ENCODE results near the gene REL. TPM values are rescaled to one million over a fixed set of nuclear protein-coding genes. Genes with fewer than 3 reads are reported as not detected.

The REL gene
- 10 to 100 TPM; 10.2 to 30.0 TPM for total RNA-seq

- DNase-seq (ENCODE audit: low spot score): peak; percentile 90
- Histone ChIP-seq H3K4me3 (peak within 1 kb of the TSS; percentile 80 to 96), H3K36me3 (no peaks in the 10 kb centered on the region), H3K27ac (peak within 1 kb of the TSS; percentile 99 to 100), H3K27me3 (replicated peaks; ENCODE audit: insufficient read depth) (no peaks in the 10 kb centered on the region), H3K9me3 (no peaks in the 10 kb centered on the region), H3K4me1 (replicated peaks) (no peaks in the 10 kb centered on the region)
- intact Hi-C loops (cut with DNase I): no loop called here
- WGBS: under 1% methylated on average over 76 of the region's 90 CpGs
- TF ChIP-seq CTCF (IDR thresholded peaks at IDR 0.05) (peak in 1 of 4 experiments; percentile 9), POLR2A (IDR thresholded peaks at IDR 0.05) (peak; percentile 93), POLR2AphosphoS5 (IDR thresholded peaks at IDR 0.05) (peak; percentile 86)
These were observed at the start of gene REL for GRCh38 chr2:60881047-60881932. REL (plus strand) TSS chr2:60881574; CDS start chr2:60881841, 267 bp downstream.

- no peak overlapping the region for H3K27ac ChIP-seq
- intact Hi-C loops (cut with DNase I): no loop called here
- no peaks in the 10 kb centered on the region for H3K27me3 ChIP-seq (replicated peaks; ENCODE audit: insufficient read depth)
- H3K36me3 ChIP-seq: no peaks in the 10 kb centered on the region
- no peaks in the 10 kb centered on the region for H3K9me3 ChIP-seq
- no peak overlapping the region for H3K4me3 ChIP-seq
- no peak for TF ChIP-seq CTCF (IDR thresholded peaks at IDR 0.05)
- no peak for TF ChIP-seq POLR2A (IDR thresholded peaks at IDR 0.05)
- DNase-seq (ENCODE audit: low spot score): no peak
- no peaks in the 10 kb centered on the region for H3K4me1 ChIP-seq (replicated peaks)
These were observed 49.5 kb upstream of the REL start for GRCh38 chr2:60831921-60832320.

GRCh38 chr2:60832621-60833020, 48.8 kb upstream of the REL start:
- H3K27ac ChIP-seq: no peak overlapping the region
- H3K36me3 ChIP-seq: no peaks in the 10 kb centered on the region
- no peak for TF ChIP-seq POLR2A (IDR thresholded peaks at IDR 0.05)
- no peak for TF ChIP-seq POLR2AphosphoS5 (IDR thresholded peaks at IDR 0.05)
- TF ChIP-seq CTCF (IDR thresholded peaks at IDR 0.05): no peak
- intact Hi-C loops (cut with DNase I): no loop called here
- no peaks in the 10 kb centered on the region for H3K27me3 ChIP-seq (replicated peaks; ENCODE audit: insufficient read depth)
- no peaks in the 10 kb centered on the region for H3K9me3 ChIP-seq
- no peaks in the 10 kb centered on the region for H3K4me1 ChIP-seq (replicated peaks)
- WGBS: 47% methylated on average over 2 of the region's 2 CpGs
- no peak for DNase-seq (ENCODE audit: low spot score)
- H3K4me3 ChIP-seq: no peak overlapping the region

- Histone ChIP-seq H3K4me1 (replicated peaks) (no peaks in the 10 kb centered on the region), H3K9me3 (no peaks in the 10 kb centered on the region), H3K4me3 (no peak overlapping the region), H3K27me3 (replicated peaks; ENCODE audit: insufficient read depth) (no peaks in the 10 kb centered on the region), H3K36me3 (no peaks in the 10 kb centered on the region), H3K27ac (no peak overlapping the region)
- WGBS: 45% methylated on average over 2 of the region's 2 CpGs
- TF ChIP-seq CTCF (IDR thresholded peaks at IDR 0.05) (no peak), POLR2AphosphoS5 (IDR thresholded peaks at IDR 0.05) (no peak), POLR2A (IDR thresholded peaks at IDR 0.05) (no peak)
- intact Hi-C loops (cut with DNase I): no loop called here
- no peak for DNase-seq (ENCODE audit: low spot score)
These were observed 47.1 kb upstream of the REL start for GRCh38 chr2:60834270-60834717.

- no peaks in the 10 kb centered on the region for H3K4me1 ChIP-seq (replicated peaks)
- no peaks in the 10 kb centered on the region for H3K9me3 ChIP-seq
- WGBS: 51% methylated on average over 3 of the region's 3 CpGs
- no peaks in the 10 kb centered on the region for H3K27me3 ChIP-seq (replicated peaks; ENCODE audit: insufficient read depth)
- no peak for TF ChIP-seq CTCF (IDR thresholded peaks at IDR 0.05)
- no peak for TF ChIP-seq POLR2A (IDR thresholded peaks at IDR 0.05)
- TF ChIP-seq POLR2AphosphoS5 (IDR thresholded peaks at IDR 0.05): no peak
- H3K27ac ChIP-seq: no peak overlapping the region
- DNase-seq (ENCODE audit: low spot score): no peak
- intact Hi-C loops (cut with DNase I): no loop called here
- H3K4me3 ChIP-seq: no peak overlapping the region
- no peaks in the 10 kb centered on the region for H3K36me3 ChIP-seq
These were observed 44.9 kb upstream of the REL start for GRCh38 chr2:60836491-60836890.

Measured in prostate gland (tissue), 2 donors.